ENCODE measurements around the gene UNC13A. TPM values are rescaled to one million over a fixed set of nuclear protein-coding genes. Genes with fewer than 3 reads are reported as not detected.
"Not testable (repeated sequence)": the region's sequence is repeated elsewhere in the genome, so short reads cannot be mapped to it uniquely, and the experiment has no call there.

The UNC13A gene
- total RNA-seq, 1 donor from 2014 or later = 0.04 TPM

DNA sequence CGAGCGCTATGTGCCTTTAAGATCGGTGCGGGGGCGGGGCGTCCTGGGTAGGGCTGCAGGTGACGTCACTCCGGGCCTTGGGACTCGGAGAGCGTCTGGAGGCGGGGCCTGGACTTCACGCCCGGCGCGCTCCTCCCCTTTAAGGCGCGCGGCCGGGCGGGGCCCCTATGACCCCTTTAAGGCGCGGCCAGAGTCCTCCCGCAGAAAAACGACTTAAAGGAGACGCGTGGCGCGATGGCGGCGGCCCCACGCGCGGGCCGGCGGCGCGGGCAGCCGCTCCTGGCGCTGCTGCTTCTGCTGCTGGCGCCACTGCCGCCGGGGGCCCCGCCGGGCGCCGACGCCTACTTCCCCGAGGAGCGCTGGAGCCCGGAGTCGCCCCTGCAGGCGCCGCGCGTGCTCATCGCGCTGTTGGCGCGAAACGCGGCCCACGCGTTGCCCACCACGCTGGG lies 132.7 kb downstream of the UNC13A start, which contains the start of gene COLGALT1:
TSS of gene COLGALT1 (plus strand) at position 170 of the 449 bp plus-strand sequence. CDS start at position 235, 65 bp downstream.
- intact Hi-C loops (cut with micrococcal nuclease) = loop anchor here (1.0 to 10.0 kb wide), 6 partner anchors 16 to 299 kb away; partner anchors contain the start of gene RPL18A
- H3K4me3 Mint-ChIP-seq = peak within 1 kb of the TSS; percentile 84
- peak within 1 kb of the TSS; percentile 75 for H3K27ac Mint-ChIP-seq
- TF ChIP-seq, protein P1, sequence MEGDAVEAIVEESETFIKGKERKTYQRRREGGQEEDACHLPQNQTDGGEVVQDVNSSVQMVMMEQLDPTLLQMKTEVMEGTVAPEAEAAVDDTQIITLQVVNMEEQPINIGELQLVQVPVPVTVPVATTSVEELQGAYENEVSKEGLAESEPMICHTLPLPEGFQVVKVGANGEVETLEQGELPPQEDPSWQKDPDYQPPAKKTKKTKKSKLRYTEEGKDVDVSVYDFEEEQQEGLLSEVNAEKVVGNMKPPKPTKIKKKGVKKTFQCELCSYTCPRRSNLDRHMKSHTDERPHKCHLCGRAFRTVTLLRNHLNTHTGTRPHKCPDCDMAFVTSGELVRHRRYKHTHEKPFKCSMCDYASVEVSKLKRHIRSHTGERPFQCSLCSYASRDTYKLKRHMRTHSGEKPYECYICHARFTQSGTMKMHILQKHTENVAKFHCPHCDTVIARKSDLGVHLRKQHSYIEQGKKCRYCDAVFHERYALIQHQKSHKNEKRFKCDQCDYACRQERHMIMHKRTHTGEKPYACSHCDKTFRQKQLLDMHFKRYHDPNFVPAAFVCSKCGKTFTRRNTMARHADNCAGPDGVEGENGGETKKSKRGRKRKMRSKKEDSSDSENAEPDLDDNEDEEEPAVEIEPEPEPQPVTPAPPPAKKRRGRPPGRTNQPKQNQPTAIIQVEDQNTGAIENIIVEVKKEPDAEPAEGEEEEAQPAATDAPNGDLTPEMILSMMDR (IDR thresholded peaks at IDR 0.05) = no peak
- peaks cover 38% of the 10 kb centered on the region for H3K36me3 Mint-ChIP-seq (ENCODE audit: low read depth)
- no peaks in the 10 kb centered on the region for H3K9me3 Mint-ChIP-seq
- H3K4me1 Mint-ChIP-seq = peaks cover 23% of the 10 kb centered on the region
- no peaks in the 10 kb centered on the region for H3K27me3 Mint-ChIP-seq
- POLR2A ChIA-PET = interaction anchor here (0.7 to 3.8 kb wide), 13 partner anchors 9 to 773 kb away, joined by 3 to 31 read pairs (median 9); partner anchors contain the start of gene PGLS
- peak; percentile 94 for DNase-seq
- CTCF ChIA-PET = interaction anchor here (1.1 to 2.7 kb wide), 2 partner anchors 26 to 59 kb away, joined by 3 to 13 read pairs; no protein-coding TSS in a partner anchor
- peak; percentile 93 for ATAC-seq (ENCODE audit: low read depth)

DNA sequence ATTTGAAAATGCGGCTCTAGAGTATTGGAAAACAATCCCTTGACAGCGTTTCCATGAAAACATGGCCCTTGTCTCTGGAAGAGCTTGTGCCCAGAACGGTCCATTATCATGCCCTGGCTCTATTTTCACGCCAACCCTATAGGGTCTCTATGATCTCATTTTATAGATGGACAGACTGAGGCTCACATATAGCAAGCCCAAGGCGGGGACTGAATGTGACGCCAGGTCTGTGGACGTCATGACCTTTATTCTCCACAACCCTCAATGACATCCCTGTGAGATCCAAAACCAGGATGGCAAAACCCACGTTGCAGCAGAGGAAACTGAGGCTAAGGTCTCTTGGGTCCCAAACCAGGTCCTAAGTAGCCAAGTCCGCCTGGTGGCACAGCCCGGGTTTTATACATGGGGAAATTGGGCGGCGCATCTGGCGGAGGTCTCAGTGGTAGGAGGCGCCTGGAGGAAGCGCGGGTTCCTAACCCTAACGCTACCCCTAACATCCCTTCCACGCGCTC lies 133.1 kb downstream of the UNC13A start:
- TF ChIP-seq, protein P1 (IDR thresholded peaks at IDR 0.05) = no peak
- CTCF ChIA-PET = interaction anchor here (1.1 to 2.3 kb wide), 2 partner anchors 26 to 59 kb away, joined by 3 to 8 read pairs; no protein-coding TSS in a partner anchor
- ATAC-seq (ENCODE audit: low read depth) (peak; percentile 12), DNase-seq (no peak)
- intact Hi-C loops (cut with micrococcal nuclease) = loop anchor here (1.0 to 10.0 kb wide), 6 partner anchors 16 to 300 kb away; partner anchors contain the start of gene RPL18A
- H3K27me3 Mint-ChIP-seq = no peaks in the 10 kb centered on the region
- POLR2A ChIA-PET = interaction anchor here (0.6 to 3.8 kb wide), 14 partner anchors 9 to 773 kb away, joined by 3 to 31 read pairs (median 9); partner anchors contain the start of gene PGLS
- H3K9me3 Mint-ChIP-seq = no peaks in the 10 kb centered on the region
- H3K27ac Mint-ChIP-seq = peak overlapping the region; percentile 75
- peaks cover 38% of the 10 kb centered on the region for H3K36me3 Mint-ChIP-seq (ENCODE audit: low read depth)
- peaks cover 22% of the 10 kb centered on the region for H3K4me1 Mint-ChIP-seq
- H3K4me3 Mint-ChIP-seq = peak overlapping the region; percentile 70

DNA sequence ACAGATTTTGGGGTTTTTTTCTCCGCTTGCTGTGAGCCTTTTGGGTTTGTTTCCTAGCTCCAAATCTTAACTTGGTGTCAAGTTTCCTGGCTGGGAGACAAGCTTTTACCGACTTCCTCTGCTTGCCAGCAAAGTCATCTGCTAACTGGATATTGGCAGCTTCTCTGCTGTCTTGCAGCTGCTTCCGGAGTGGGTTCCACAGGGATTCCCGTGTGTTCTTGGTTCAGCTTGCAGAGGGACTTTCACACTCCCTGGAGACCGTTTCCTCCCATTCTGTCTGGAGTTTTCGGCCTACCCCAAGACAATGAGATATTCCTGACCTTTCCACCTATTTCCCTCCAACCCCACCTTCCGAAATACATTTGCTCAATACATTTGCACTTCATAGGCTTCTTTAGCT lies 134.9 kb downstream of the UNC13A start:
- intact Hi-C loops (cut with micrococcal nuclease) = loop anchor here (10.0 kb wide), 1 partner anchor 302 kb away; the partner anchor contains the start of gene RPL18A
- Mint-ChIP-seq H3K36me3 (ENCODE audit: low read depth) (peaks cover 43% of the 10 kb centered on the region), H3K4me1 (peaks cover 27% of the 10 kb centered on the region), H3K27ac (peak overlapping the region; percentile 61), H3K4me3 (no peak overlapping the region), H3K27me3 (no peaks in the 10 kb centered on the region), H3K9me3 (no peaks in the 10 kb centered on the region)
- no peak for ATAC-seq (ENCODE audit: low read depth)
- ChIA-PET CTCF (interaction anchor here (0.6 to 2.3 kb wide), 2 partner anchors 35 to 57 kb away, joined by 4 to 8 read pairs; no protein-coding TSS in a partner anchor), POLR2A (interaction anchor here (0.6 to 3.8 kb wide), 15 partner anchors 9 to 1366 kb away, joined by 3 to 31 read pairs (median 6); partner anchors contain the start of genes COPE, DDX49 and PGLS)
- TF ChIP-seq, protein P1 (IDR thresholded peaks at IDR 0.05) = no peak
- no peak for DNase-seq

DNA sequence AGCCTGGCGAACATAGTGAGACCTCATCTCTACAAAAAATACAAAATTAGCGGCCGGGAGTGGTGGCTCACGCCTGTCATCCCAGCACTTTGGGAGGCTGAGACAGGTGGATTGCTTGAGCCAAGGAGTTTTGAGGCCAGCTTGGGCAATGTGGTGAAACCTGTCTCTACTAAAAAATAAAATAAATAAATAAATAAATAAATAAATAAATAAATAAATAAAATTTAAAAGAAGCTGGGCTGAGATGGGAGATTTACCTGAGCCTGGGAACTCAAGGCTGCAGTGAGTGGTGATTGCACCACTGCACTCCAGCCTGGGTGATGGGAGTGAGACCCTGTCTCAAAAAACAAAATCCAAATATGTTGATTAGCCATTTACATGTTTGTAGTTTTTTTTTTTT lies 135.4 kb downstream of the UNC13A start:
- ChIA-PET POLR2A (interaction anchor here (0.8 to 3.8 kb wide), 11 partner anchors 8 to 1366 kb away, joined by 3 to 31 read pairs (median 8); partner anchors contain the start of genes COPE, DDX49 and PGLS), CTCF (interaction anchor here (2.3 kb wide), 1 partner anchor 57 kb away, joined by 8 read pairs; no protein-coding TSS in a partner anchor)
- Mint-ChIP-seq H3K4me1 (peaks cover 27% of the 10 kb centered on the region), H3K36me3 (ENCODE audit: low read depth) (peaks cover 48% of the 10 kb centered on the region), H3K27ac (peak overlapping the region; percentile 50)
- H3K9me3 Mint-ChIP-seq; ATAC-seq (ENCODE audit: low read depth); H3K4me3 Mint-ChIP-seq; H3K27me3 Mint-ChIP-seq; DNase-seq: not testable (repeated sequence)
- intact Hi-C loops (cut with micrococcal nuclease) = loop anchor here (10.0 kb wide), 1 partner anchor 302 kb away; the partner anchor contains the start of gene RPL18A

Other genes starting within 250 kb of the UNC13A start
- not detected in 2 replicates for gene TMEM221, start 239.7 kb downstream of the UNC13A start, total RNA-seq
- gene NXNL1, start 227.4 kb downstream of the UNC13A start, total RNA-seq = not detected in 2 replicates
- 4.3 and 4.6 TPM in 2 replicates for gene SLC27A1, start 217.8 kb downstream of the UNC13A start, total RNA-seq
- gene PGLS, start 176.7 kb downstream of the UNC13A start, total RNA-seq = 107 and 111 TPM in 2 replicates
- gene COLGALT1, start 132.7 kb downstream of the UNC13A start, total RNA-seq = 69.2 and 80.3 TPM in 2 replicates
- 65.6 and 80.5 TPM in 2 replicates for gene MAP1S, start 31.1 kb upstream of the UNC13A start, total RNA-seq
- gene FCHO1, start 63.1 kb upstream of the UNC13A start, total RNA-seq = 81.8 and 103 TPM in 2 replicates
- not detected in 2 replicates for gene B3GNT3, start 106.8 kb upstream of the UNC13A start, total RNA-seq
- gene INSL3, start 133.2 kb upstream of the UNC13A start, total RNA-seq = 3.6 and 4.1 TPM in 2 replicates
- gene JAK3, start 159.6 kb upstream of the UNC13A start, total RNA-seq = 213 and 256 TPM in 2 replicates
- 4,113 and 4,404 TPM in 2 replicates for gene RPL18A, start 171.6 kb upstream of the UNC13A start, total RNA-seq
- 0.09 and 0.12 TPM in 2 replicates for gene SLC5A5, start 183.6 kb upstream of the UNC13A start, total RNA-seq
- gene CCDC124, start 244.7 kb upstream of the UNC13A start, total RNA-seq = 49.9 and 59.5 TPM in 2 replicates